Measurements from ENCODE around the gene NANOGP8. TPM values are rescaled to one million over a fixed set of nuclear protein-coding genes. Genes with fewer than 3 reads are reported as not detected.

NANOGP8 gene
- total and polyA plus RNA-seq, 12 donors, result 0.28 to 1.2 (median 0.61) TPM; not detected in 7

GRCh38 chr15:35108453-35108852 lies 23.4 kb upstream of the NANOGP8 start:
- no peaks in the 10 kb centered on the region for H3K4me1 ChIP-seq (replicated peaks in 1 of 2)
- no peak for DNase-seq
- no peaks in the 10 kb centered on the region for H3K9me3 ChIP-seq (replicated peaks in 1 of 3)
- intact Hi-C loops (cut with DNase I), result no loop called here
- TF ChIP-seq, protein P1, sequence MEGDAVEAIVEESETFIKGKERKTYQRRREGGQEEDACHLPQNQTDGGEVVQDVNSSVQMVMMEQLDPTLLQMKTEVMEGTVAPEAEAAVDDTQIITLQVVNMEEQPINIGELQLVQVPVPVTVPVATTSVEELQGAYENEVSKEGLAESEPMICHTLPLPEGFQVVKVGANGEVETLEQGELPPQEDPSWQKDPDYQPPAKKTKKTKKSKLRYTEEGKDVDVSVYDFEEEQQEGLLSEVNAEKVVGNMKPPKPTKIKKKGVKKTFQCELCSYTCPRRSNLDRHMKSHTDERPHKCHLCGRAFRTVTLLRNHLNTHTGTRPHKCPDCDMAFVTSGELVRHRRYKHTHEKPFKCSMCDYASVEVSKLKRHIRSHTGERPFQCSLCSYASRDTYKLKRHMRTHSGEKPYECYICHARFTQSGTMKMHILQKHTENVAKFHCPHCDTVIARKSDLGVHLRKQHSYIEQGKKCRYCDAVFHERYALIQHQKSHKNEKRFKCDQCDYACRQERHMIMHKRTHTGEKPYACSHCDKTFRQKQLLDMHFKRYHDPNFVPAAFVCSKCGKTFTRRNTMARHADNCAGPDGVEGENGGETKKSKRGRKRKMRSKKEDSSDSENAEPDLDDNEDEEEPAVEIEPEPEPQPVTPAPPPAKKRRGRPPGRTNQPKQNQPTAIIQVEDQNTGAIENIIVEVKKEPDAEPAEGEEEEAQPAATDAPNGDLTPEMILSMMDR (IDR thresholded peaks at IDR 0.05), result no peak
- no peak for TF ChIP-seq POLR2A (IDR thresholded peaks at IDR 0.05)
- no peak overlapping the region for H3K4me3 ChIP-seq
- no peak overlapping the region for H3K27ac ChIP-seq
- no peaks in the 10 kb centered on the region for H3K27me3 ChIP-seq
- H3K36me3 ChIP-seq (replicated peaks in 1 of 2), result no peaks in the 10 kb centered on the region

DNA sequence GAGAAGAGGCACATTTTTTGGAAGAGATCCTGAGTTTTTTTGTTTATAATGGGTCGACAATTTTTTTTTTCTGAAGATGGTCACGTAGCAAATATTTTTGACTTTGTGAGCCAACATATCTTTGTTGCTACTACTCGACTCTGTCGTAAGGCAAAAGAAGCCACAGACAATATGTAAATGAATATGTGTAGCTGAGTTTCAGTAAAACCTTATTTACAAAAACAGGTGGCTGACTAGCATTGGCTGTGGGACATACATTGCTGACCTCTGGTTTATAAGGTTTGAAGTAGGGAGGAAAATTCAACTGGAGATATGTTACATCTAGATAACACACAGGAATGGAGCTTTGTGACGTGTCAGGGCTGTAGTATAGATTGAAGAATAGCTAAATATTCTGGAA lies 22.5 kb upstream of the NANOGP8 start:
- Histone ChIP-seq H3K9me3 (replicated peaks in 1 of 3) (no peaks in the 10 kb centered on the region), H3K36me3 (replicated peaks in 1 of 2) (no peaks in the 10 kb centered on the region), H3K27ac (no peak overlapping the region), H3K4me1 (replicated peaks in 1 of 2) (no peaks in the 10 kb centered on the region), H3K27me3 (no peaks in the 10 kb centered on the region), H3K4me3 (no peak overlapping the region)
- TF ChIP-seq, protein P1 (IDR thresholded peaks at IDR 0.05), result no peak
- no peak for TF ChIP-seq POLR2A (IDR thresholded peaks at IDR 0.05)
- DNase-seq, result no peak
- intact Hi-C loops (cut with DNase I), result no loop called here
- 93 to 96% (median 94%) methylated on average over 5 of the region's 5 CpGs for WGBS, 4 donors

DNA sequence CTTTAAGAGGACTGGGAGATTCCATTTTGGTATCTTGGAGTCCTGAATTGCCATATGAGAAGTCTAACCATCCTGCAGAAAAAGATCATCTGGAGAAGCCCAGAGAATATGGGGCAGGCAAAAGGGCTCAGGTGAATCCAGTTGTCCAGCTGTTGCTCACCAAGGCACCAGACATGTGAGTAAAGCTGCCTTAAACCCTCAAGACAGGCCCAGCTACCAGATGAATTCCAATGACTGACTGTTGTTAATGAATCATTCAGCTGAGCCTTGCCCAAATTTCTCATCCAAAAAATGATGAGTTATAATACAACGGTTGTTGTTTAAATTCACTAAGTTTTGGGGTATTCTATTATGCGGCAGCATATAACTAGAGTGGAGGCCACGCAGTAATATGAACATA lies 22.0 kb upstream of the NANOGP8 start:
- H3K27ac ChIP-seq, result no peak overlapping the region
- TF ChIP-seq POLR2A (IDR thresholded peaks at IDR 0.05), result no peak
- TF ChIP-seq, protein P1 (IDR thresholded peaks at IDR 0.05), result no peak
- H3K4me1 ChIP-seq (replicated peaks in 1 of 2), result no peaks in the 10 kb centered on the region
- H3K27me3 ChIP-seq, result no peaks in the 10 kb centered on the region
- WGBS, 4 donors, result 94 to 98% (median 96%) methylated on average over 3 of the region's 3 CpGs
- intact Hi-C loops (cut with DNase I), result no loop called here
- DNase-seq, result no peak
- H3K36me3 ChIP-seq (replicated peaks in 1 of 2), result no peaks in the 10 kb centered on the region
- H3K4me3 ChIP-seq, result no peak overlapping the region
- H3K9me3 ChIP-seq (replicated peaks in 1 of 3), result no peaks in the 10 kb centered on the region

DNA sequence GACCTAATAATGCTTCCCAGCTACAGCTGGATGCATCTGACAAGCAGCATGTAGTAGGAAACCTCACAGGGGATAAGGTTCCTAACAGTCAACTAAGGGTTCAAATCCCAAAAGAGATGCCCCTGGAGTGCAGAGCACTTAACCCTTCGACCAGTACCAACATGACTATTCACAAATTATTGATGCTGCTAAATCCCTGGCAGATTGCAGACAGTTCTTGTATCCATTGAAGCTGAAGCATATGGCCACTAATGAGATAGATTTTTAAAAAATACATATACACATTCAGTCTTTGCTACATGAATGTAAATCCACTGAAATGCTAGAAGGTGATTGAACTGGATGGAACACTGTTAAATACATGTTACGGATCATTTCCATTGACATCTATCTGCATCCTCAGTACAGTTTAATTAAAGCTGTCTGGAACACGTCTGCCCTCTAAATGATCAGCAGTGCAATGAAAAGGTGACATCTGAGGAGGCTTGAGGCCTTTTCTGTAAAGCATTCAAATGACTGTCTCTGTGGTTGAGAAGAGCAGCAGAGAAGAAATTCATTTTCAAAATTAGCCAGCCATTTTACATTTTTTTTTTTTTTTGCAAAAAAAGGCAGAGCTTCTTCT lies 19.5 kb upstream of the NANOGP8 start:
- Histone ChIP-seq H3K4me3 (no peak overlapping the region), H3K36me3 (replicated peaks in 1 of 2) (no peaks in the 10 kb centered on the region), H3K9me3 (replicated peaks in 1 of 3) (no peaks in the 10 kb centered on the region), H3K27me3 (no peaks in the 10 kb centered on the region), H3K4me1 (replicated peaks in 1 of 2) (no peaks in the 10 kb centered on the region), H3K27ac (no peak overlapping the region)
- WGBS, 4 donors, result 81 to 87% (median 87%) methylated on average over 3 of the region's 3 CpGs
- no peak for DNase-seq
- intact Hi-C loops (cut with DNase I), result no loop called here
- no peak for TF ChIP-seq POLR2A (IDR thresholded peaks at IDR 0.05)
- TF ChIP-seq, protein P1 (IDR thresholded peaks at IDR 0.05), result no peak
